ENCODE data around the gene CTNND1. TPM values are rescaled to one million over a fixed set of nuclear protein-coding genes. Genes with fewer than 3 reads are reported as not detected.

Gene CTNND1
- total RNA-seq, 1 donor from 2014 or later: 350 TPM

DNA sequence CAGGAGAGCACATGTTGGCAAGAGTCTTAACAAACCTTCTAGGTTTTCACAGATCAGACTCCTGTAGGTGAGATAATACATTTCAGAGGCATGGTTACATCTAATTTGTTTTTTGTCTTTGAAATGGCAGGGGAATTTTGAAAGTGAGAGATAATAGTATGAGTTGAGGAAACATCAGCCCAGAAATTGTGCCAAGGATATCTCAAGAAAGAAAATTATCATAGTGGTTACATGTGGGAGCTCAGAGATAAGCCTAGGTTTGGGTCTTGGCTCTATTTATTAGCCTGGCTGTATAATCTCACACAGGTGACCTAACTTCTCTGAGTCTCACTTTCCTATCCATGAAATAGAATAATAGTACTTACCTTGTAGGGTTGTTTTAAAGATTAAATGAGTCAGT is 10.4 kb upstream of the CTNND1 start:
- Mint-ChIP-seq H3K27me3 (ENCODE audit: unreplicated experiment) (peaks cover 10% of the 10 kb centered on the region), H3K4me1 (ENCODE audit: unreplicated experiment) (peaks cover 6% of the 10 kb centered on the region), H3K4me3 (ENCODE audit: unreplicated experiment) (no peak overlapping the region), H3K27ac (ENCODE audit: unreplicated experiment) (peak overlapping the region; percentile 17), H3K9me3 (ENCODE audit: unreplicated experiment) (no peaks in the 10 kb centered on the region), H3K36me3 (ENCODE audit: low read depth, unreplicated experiment) (peaks cover 6% of the 10 kb centered on the region)
- TF ChIP-seq, protein P1, sequence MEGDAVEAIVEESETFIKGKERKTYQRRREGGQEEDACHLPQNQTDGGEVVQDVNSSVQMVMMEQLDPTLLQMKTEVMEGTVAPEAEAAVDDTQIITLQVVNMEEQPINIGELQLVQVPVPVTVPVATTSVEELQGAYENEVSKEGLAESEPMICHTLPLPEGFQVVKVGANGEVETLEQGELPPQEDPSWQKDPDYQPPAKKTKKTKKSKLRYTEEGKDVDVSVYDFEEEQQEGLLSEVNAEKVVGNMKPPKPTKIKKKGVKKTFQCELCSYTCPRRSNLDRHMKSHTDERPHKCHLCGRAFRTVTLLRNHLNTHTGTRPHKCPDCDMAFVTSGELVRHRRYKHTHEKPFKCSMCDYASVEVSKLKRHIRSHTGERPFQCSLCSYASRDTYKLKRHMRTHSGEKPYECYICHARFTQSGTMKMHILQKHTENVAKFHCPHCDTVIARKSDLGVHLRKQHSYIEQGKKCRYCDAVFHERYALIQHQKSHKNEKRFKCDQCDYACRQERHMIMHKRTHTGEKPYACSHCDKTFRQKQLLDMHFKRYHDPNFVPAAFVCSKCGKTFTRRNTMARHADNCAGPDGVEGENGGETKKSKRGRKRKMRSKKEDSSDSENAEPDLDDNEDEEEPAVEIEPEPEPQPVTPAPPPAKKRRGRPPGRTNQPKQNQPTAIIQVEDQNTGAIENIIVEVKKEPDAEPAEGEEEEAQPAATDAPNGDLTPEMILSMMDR (IDR thresholded peaks at IDR 0.05; ENCODE audit: unreplicated experiment): no peak
- no peak for DNase-seq (ENCODE audit: low spot score)

DNA sequence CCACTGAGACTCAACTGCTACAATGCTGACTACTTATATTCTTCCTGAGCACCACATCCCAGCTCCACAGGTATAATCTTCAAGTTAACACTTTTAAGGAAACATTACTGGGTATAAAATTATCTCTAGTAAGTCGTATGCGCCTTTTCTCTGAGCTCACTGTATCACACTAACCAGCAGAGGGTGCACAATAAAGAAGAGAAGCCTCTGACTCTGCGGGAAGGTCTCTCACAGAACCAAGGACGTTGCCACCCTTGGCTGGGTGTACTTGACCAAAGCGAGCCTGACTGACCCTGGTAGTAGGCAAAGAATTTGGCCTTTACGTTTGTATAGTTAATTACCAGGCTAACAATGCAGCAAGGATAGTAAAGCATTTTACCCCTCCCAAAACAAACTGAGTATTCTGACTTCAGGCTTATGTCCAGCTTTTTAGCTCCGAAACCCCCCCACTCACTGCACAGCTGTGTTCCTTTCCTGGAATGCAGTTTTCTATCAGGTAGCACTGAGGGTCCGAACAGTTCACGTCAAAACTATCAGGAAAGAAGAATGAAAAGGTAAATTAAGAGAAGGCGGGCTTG is 9.8 kb upstream of the CTNND1 start, which contains the start of gene BTBD18:
BTBD18 (minus strand) TSS at position 144 of the 578 bp plus-strand sequence. CDS start 631 bp downstream, outside the sequence.
- H3K4me3 Mint-ChIP-seq (ENCODE audit: unreplicated experiment): no peak within 1 kb of the TSS
- H3K9me3 Mint-ChIP-seq (ENCODE audit: unreplicated experiment): no peaks in the 10 kb centered on the region
- TF ChIP-seq, protein P1 (IDR thresholded peaks at IDR 0.05; ENCODE audit: unreplicated experiment): no peak
- H3K36me3 Mint-ChIP-seq (ENCODE audit: low read depth, unreplicated experiment): peaks cover 5% of the 10 kb centered on the region
- H3K27me3 Mint-ChIP-seq (ENCODE audit: unreplicated experiment): peaks cover 10% of the 10 kb centered on the region
- peak; percentile 38 for DNase-seq (ENCODE audit: low spot score)
- H3K27ac Mint-ChIP-seq (ENCODE audit: unreplicated experiment): peak within 1 kb of the TSS; percentile 17
- peaks cover 6% of the 10 kb centered on the region for H3K4me1 Mint-ChIP-seq (ENCODE audit: unreplicated experiment)

DNA sequence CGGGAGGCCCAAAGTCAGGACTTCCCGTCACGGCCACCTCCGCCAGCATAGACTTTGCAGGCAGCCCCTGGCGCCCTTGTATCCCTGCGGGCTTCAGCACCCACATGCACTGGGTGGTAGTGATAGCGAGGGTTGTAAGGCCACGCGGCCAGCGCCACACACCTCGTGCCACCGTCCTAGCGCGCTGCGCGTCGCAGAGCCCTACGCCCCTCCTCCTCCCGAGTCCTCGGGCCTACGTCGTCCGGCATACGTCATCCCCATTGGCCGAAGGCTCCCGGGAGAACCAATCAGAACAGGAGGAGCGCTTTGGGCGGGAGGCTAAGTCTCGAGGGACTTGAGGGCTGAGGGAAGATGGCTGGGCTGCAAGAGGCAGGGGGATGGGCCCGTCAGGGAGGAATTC is 8.6 kb upstream of the CTNND1 start:
- no peaks in the 10 kb centered on the region for H3K9me3 Mint-ChIP-seq (ENCODE audit: unreplicated experiment)
- H3K36me3 Mint-ChIP-seq (ENCODE audit: low read depth, unreplicated experiment): no peaks in the 10 kb centered on the region
- H3K4me3 Mint-ChIP-seq (ENCODE audit: unreplicated experiment): no peak overlapping the region
- TF ChIP-seq, protein P1 (IDR thresholded peaks at IDR 0.05; ENCODE audit: unreplicated experiment): no peak
- DNase-seq (ENCODE audit: low spot score): no peak
- no peak overlapping the region for H3K27ac Mint-ChIP-seq (ENCODE audit: unreplicated experiment)
- H3K4me1 Mint-ChIP-seq (ENCODE audit: unreplicated experiment): peaks cover 6% of the 10 kb centered on the region
- H3K27me3 Mint-ChIP-seq (ENCODE audit: unreplicated experiment): peaks cover 10% of the 10 kb centered on the region

DNA sequence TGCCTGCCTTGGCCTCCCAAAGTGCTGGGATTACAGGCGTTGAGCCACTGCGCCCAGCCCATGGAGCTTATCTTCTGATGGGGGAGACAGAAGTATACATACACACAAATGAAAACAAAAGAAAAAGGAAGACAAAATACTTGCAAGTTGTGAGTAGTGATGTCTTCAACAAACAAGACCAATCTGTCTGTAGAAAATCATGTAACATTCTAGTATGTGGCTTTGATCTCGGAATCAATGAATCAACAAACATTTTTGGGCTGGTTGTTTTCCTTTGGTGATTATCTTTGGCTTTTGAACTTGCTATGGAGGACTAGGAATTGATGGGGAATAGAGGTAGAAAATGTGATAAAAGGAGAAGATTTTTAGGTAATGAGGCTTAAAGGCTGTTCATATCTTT is 3.4 kb upstream of the CTNND1 start:
- Mint-ChIP-seq H3K9me3 (ENCODE audit: unreplicated experiment) (no peaks in the 10 kb centered on the region), H3K4me3 (ENCODE audit: unreplicated experiment) (no peak overlapping the region), H3K4me1 (ENCODE audit: unreplicated experiment) (peaks cover 7% of the 10 kb centered on the region), H3K27ac (ENCODE audit: unreplicated experiment) (no peak overlapping the region), H3K36me3 (ENCODE audit: low read depth, unreplicated experiment) (peaks cover 7% of the 10 kb centered on the region), H3K27me3 (ENCODE audit: unreplicated experiment) (peaks cover 6% of the 10 kb centered on the region)
- TF ChIP-seq, protein P1 (IDR thresholded peaks at IDR 0.05; ENCODE audit: unreplicated experiment): no peak
- no peak for DNase-seq (ENCODE audit: low spot score)

DNA sequence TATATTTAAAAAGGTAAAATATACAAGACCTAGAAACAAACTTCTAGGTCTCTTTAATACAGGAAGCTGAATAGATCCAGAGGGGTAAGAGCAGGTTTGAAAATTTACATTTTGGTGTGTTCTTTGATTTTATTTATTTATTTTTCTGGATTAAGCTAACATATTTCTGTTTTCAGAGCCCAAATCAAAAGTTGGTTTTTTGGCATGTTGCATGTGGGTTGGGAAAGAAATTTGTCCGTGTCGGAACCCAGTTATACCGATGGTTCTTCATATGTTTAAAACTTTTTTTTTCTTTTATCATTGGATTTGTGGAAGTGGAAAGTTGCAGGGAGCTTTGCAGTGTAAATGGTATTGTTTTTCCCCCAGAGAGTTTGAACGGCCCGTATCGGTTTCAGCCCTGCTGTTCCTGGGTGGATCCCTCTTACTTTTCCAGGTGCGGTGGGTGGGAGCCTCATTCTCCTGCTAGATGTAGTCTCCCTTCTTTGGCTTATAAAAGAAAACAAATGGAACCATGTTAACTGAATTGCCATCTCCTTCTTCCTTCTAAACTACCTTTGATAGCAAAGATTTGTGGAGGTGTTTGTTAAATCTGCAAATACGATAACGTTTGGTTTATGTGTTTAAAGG is 746 bp downstream of the CTNND1 start:
- no peak for DNase-seq (ENCODE audit: low spot score)
- Mint-ChIP-seq H3K27ac (ENCODE audit: unreplicated experiment) (peak overlapping the region; percentile 100), H3K27me3 (ENCODE audit: unreplicated experiment) (peaks cover 7% of the 10 kb centered on the region), H3K36me3 (ENCODE audit: low read depth, unreplicated experiment) (peaks cover 25% of the 10 kb centered on the region), H3K9me3 (ENCODE audit: unreplicated experiment) (no peaks in the 10 kb centered on the region), H3K4me3 (ENCODE audit: unreplicated experiment) (peak overlapping the region; percentile 100), H3K4me1 (ENCODE audit: unreplicated experiment) (peaks cover 42% of the 10 kb centered on the region)
- TF ChIP-seq, protein P1 (IDR thresholded peaks at IDR 0.05; ENCODE audit: unreplicated experiment): no peak
